GM23338 (cell line): ENCODE data around the gene AHCY. TPM values are rescaled to one million over a fixed set of nuclear protein-coding genes. Genes with fewer than 3 reads are reported as not detected.
"Not testable (repeated sequence)": the region's sequence is repeated elsewhere in the genome, so short reads cannot be mapped to it uniquely, and the experiment has no call there.

Experiments
- ATAC-seq: fragments of 200-7000 bp; cut with Tn5 transposase; 3 replicates; pipeline ENCODE4 v1.9.1; 2020
- DNase-seq: peaks from one replicate; pipeline ENCODE4 v3.0.0-alpha.2; 2015; ENCODE audit warnings: low spot score
- H2AFZ ChIP-seq: fragments of 200-600 bp; sonication (generic); 2 replicates; pipeline ENCODE4 v1.8.0; 2016; ENCODE audit warnings: antibody characterized with exemption, mild to moderate bottlenecking, moderate library complexity
- H3F3A ChIP-seq: fragments of 200-600 bp; sonication (generic); replicated peaks from 2 replicates; pipeline ENCODE4 v1.8.0; 2017; ENCODE audit warnings: antibody characterized with exemption, mixed run types, low read depth
- H3K27ac ChIP-seq: fragments of 200-600 bp; sonication (generic); 2 replicates; pipeline ENCODE4 v1.6.1; 2016; ENCODE audit warnings: low read depth
- H3K27me3 ChIP-seq: fragments of 200-600 bp; sonication (generic); 2 replicates; pipeline ENCODE4 v1.8.0; 2016; ENCODE audit warnings: mild to moderate bottlenecking, mixed run types, moderate library complexity; ENCODE audit not compliant: insufficient read depth
- H3K36me3 ChIP-seq: fragments of 200-600 bp; sonication (generic); 2 replicates; pipeline ENCODE4 v1.8.0; 2016; ENCODE audit warnings: mild to moderate bottlenecking; ENCODE audit not compliant: insufficient read depth
- H3K4me1 ChIP-seq: fragments of 200-600 bp; sonication (generic); 2 replicates; pipeline ENCODE4 v1.8.0; 2016; ENCODE audit warnings: mild to moderate bottlenecking, moderate library complexity; ENCODE audit not compliant: insufficient read depth
- H3K4me2 ChIP-seq: fragments of 200-600 bp; sonication (generic); 2 replicates; pipeline ENCODE4 v1.7.1; 2017; ENCODE audit warnings: mixed run types
- H3K4me3 ChIP-seq: fragments of 200-600 bp; sonication (generic); 2 replicates; pipeline ENCODE4 v1.6.1; 2016; ENCODE audit warnings: mixed run types
- H3K79me2 ChIP-seq: fragments of 200-600 bp; sonication (generic); replicated peaks from 2 replicates; pipeline ENCODE4 v1.8.0; 2017; ENCODE audit warnings: mild to moderate bottlenecking; ENCODE audit not compliant: insufficient read depth
- H3K9me2 ChIP-seq: fragments of 200-600 bp; sonication (generic); 2 replicates; pipeline ENCODE4 v1.8.0; 2017; ENCODE audit not compliant: insufficient read depth
- H4K20me1 ChIP-seq: fragments of 200-600 bp; sonication (generic); replicated peaks from 2 replicates; pipeline ENCODE4 v1.8.0; 2017; ENCODE audit warnings: mild to moderate bottlenecking; ENCODE audit not compliant: insufficient read depth
- H3K27ac Mint-ChIP-seq: 2 replicates; pipeline ENCODE4 v1.8.0; 2020; ENCODE audit warnings: inconsistent platforms, mild to moderate bottlenecking, moderate library complexity, mixed read lengths
- H3K27me3 Mint-ChIP-seq: 3 replicates; pipeline ENCODE4 v1.8.0; 2022; ENCODE audit warnings: low read depth, mild to moderate bottlenecking, moderate library complexity, mixed read lengths, inconsistent platforms; ENCODE audit not compliant: insufficient read depth, poor library complexity
- H3K36me3 Mint-ChIP-seq: 3 replicates; pipeline ENCODE4 v1.8.0; 2021; ENCODE audit warnings: low read depth, mild to moderate bottlenecking, inconsistent platforms, moderate library complexity, mixed read lengths
- H3K4me1 Mint-ChIP-seq: 3 replicates; pipeline ENCODE4 v1.8.0; 2020; ENCODE audit warnings: mild to moderate bottlenecking, inconsistent platforms, mixed read lengths
- H3K4me3 Mint-ChIP-seq: 3 replicates; pipeline ENCODE4 v1.8.0; 2021; ENCODE audit warnings: moderate library complexity, mild to moderate bottlenecking, inconsistent platforms, mixed read lengths
- H3K9me3 Mint-ChIP-seq: 3 replicates; pipeline ENCODE4 v1.8.0; 2020; ENCODE audit warnings: moderate library complexity, mild to moderate bottlenecking, inconsistent platforms, mixed read lengths
- CTCF ChIP-seq, 2 experiments: fragments of 200-600 bp in 1 of 2; sonication (generic) in 1 of 2; conservative IDR thresholded peaks; 2 replicates each; pipeline versions ENCODE4 v1.5.1 to v1.6.1; 2016 to 2017; ENCODE audit warnings: antibody characterized with exemption in 2 of 2, low read depth in 2 of 2, mild to moderate bottlenecking in 2 of 2, moderate library complexity in 1 of 2
- EZH2 ChIP-seq: fragments of 200-600 bp; sonication (generic); IDR thresholded peaks from one replicate; pipeline ENCODE4 v1.8.0; 2017; ENCODE audit warnings: antibody characterized with exemption, mild to moderate bottlenecking, low read depth; ENCODE audit not compliant: unreplicated experiment
- EZH2phosphoT487 ChIP-seq: fragments of 200-600 bp; sonication (generic); IDR thresholded peaks from one replicate; pipeline ENCODE4 v1.8.1; 2018; ENCODE audit warnings: antibody characterized with exemption; ENCODE audit not compliant: unreplicated experiment
- POLR2AphosphoS5 ChIP-seq: IDR thresholded peaks from 2 replicates; pipeline ENCODE4 v1.6.1; 2016; ENCODE audit warnings: antibody characterized with exemption, low read depth
- ZNF331 ChIP-seq: fragments of 250-450 bp; sonication (Bioruptor Pico); IDR thresholded peaks from 2 replicates; pipeline ENCODE4 v1.5.0; 2020; ENCODE audit warnings: low read depth, mild to moderate bottlenecking, moderate library complexity
- ZNF462 ChIP-seq: fragments of 250-450 bp; sonication (Bioruptor Pico); IDR thresholded peaks from 2 replicates; pipeline ENCODE4 v1.5.0; 2020; ENCODE audit warnings: mild to moderate bottlenecking, moderate library complexity
- polyA plus RNA-seq: library from polyadenylated mRNA; unstranded; fragments of >200 nt; fragmentation: Nextera tagmentation; extraction: Ambion mirVana; gene quantifications from 2 replicates; pipeline ENCODE4 v1.2.1, GENCODE V29; 2016
- total RNA-seq: library from RNA; depleted of rRNA; stranded (reverse); fragments of >200 nt; shearing (Covaris generic); gene quantifications from 2 replicates; pipeline ENCODE4 v1.2.3, GENCODE V29; 2014

Gene AHCY
- total and polyA plus RNA-seq, 2 experiments from 2014 or later = 138 to 423 TPM

- TF ChIP-seq EZH2 (no peak), ZNF462 (no peak), ZNF331 (CRISPR knock-in tag) (no peak), POLR2AphosphoS5 (no peak), EZH2phosphoT487 (no peak), CTCF (conservative IDR thresholded peaks at IDR 0.05; ENCODE audit: low read depth in 2 of 2) (no peak)
- peaks cover 28% of the 10 kb centered on the region for H4K20me1 ChIP-seq
- Mint-ChIP-seq H3K27ac (no peak overlapping the region), H3K36me3 (peaks cover 89% of the 10 kb centered on the region), H3K9me3 (no peaks in the 10 kb centered on the region), H3K4me1 (no peaks in the 10 kb centered on the region), H3K4me3 (no peak overlapping the region), H3K27me3 (peaks cover 16% of the 10 kb centered on the region)
- no peak overlapping the region for H2AFZ ChIP-seq
- no peaks in the 10 kb centered on the region for H3K27me3 ChIP-seq
- no peaks in the 10 kb centered on the region for H3F3A ChIP-seq
- H3K4me3 ChIP-seq = no peak overlapping the region
- no peaks in the 10 kb centered on the region for H3K9me2 ChIP-seq
- DNase-seq (no peak), ATAC-seq (no peak)
- no peak overlapping the region for H3K27ac ChIP-seq
- peaks cover 77% of the 10 kb centered on the region for H3K36me3 ChIP-seq
- H3K4me1 ChIP-seq = no peaks in the 10 kb centered on the region
- H3K79me2 ChIP-seq = peaks cover 19% of the 10 kb centered on the region
- no peak overlapping the region for H3K4me2 ChIP-seq
These were observed 12.7 kb downstream of the AHCY start for GRCh38 chr20:34290471-34290870.

- not testable (repeated sequence) for H3K4me2 ChIP-seq, H3K9me2 ChIP-seq, H3F3A ChIP-seq, H2AFZ ChIP-seq, H3K4me3 ChIP-seq, H3K27me3 ChIP-seq, H3K4me1 ChIP-seq, H3K79me2 ChIP-seq, H3K27ac Mint-ChIP-seq, H3K27ac ChIP-seq, ATAC-seq, H3K4me3 Mint-ChIP-seq, DNase-seq, H3K4me1 Mint-ChIP-seq, H3K9me3 Mint-ChIP-seq
- peaks cover 92% of the 10 kb centered on the region for H3K36me3 Mint-ChIP-seq
- peaks cover 14% of the 10 kb centered on the region for H3K27me3 Mint-ChIP-seq
- peaks cover 84% of the 10 kb centered on the region for H3K36me3 ChIP-seq
- H4K20me1 ChIP-seq = peaks cover 18% of the 10 kb centered on the region
These were observed 15.7 kb downstream of the AHCY start for GRCh38 chr20:34287500-34287899.
